Measurements from ENCODE around the gene ADAMTSL5. TPM values are rescaled to one million over a fixed set of nuclear protein-coding genes. Genes with fewer than 3 reads are reported as not detected.
A peak's percentile ranks its signal among the peaks of the same experiment; 100 is the strongest.

ADAMTSL5 gene, protein sequence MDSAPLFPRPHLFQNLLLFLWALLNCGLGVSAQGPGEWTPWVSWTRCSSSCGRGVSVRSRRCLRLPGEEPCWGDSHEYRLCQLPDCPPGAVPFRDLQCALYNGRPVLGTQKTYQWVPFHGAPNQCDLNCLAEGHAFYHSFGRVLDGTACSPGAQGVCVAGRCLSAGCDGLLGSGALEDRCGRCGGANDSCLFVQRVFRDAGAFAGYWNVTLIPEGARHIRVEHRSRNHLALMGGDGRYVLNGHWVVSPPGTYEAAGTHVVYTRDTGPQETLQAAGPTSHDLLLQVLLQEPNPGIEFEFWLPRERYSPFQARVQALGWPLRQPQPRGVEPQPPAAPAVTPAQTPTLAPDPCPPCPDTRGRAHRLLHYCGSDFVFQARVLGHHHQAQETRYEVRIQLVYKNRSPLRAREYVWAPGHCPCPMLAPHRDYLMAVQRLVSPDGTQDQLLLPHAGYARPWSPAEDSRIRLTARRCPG
- total RNA-seq (2021): 0.59 and 0.86 TPM in 2 replicates
- Bru-seq, nascent RNA: percentile 9 among the genes with signal in this experiment
- BruChase-seq, experiment 1, labeled RNA remaining after a 2-hour chase: percentile 9 among the genes with signal in this experiment
- BruChase-seq, experiment 2, labeled RNA remaining after a 6-hour chase: percentile 9 among the genes with signal in this experiment
- long read RNA-seq: 0 reads

DNA sequence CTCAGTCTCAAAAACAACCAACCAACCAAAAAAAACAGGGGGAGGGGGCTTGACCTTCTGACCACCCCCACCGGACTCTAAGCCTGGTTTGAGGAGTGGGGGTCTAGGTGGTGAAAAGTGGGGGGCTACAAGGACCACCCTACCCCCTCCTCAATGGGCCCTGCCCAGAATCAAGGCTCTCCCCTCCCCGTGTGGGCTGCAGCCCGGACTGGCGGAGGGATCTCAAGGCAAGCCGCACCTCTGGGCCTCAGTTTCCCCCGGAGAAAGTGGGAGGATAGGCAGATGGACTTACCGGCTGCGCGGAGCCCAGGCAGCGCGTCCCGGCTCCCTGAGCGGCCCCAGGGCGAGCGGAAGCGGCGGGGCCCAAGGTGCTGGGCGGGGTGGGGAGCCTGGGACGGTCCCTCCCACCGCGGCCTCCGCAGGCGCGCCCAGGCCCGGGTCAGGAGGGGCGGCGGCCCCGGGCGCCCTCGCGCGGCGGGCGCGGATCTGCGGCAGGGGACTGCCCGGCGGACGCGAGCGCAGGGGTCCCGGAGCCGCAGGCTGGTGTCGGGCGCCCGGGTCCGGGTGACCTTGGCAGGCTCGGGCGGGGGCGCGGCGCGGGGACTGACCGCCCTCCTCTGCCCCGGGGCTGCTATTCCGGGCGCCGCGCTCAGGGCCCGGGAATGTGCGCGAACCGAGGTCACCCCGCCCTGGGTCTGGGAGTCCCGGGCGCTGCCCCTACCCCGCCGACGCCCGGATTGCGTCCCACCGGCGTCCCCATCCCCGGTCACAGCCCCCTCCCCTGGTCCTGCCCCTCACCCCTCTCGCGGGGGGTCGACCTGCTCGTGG, at the start of gene ADAMTSL5:
ADAMTSL5 (minus strand) TSS at position 349 of the 828 bp plus-strand sequence. CDS start 2,076 bp downstream, outside the sequence.
- H3K9me3 ChIP-seq (ENCODE audit: low read depth, low read length, poor library complexity, severe bottlenecking): no peaks in the 10 kb centered on the region
- BruUV-seq (replicated peaks): no TSS peak
- DNase-seq (ENCODE audit: low spot score): no peak
- peaks cover 9% of the 10 kb centered on the region for H3K4me1 ChIP-seq (ENCODE audit: insufficient read depth, low read length, poor library complexity, severe bottlenecking)
- ChIA-PET POLR2A (ENCODE audit: low non-redundant PET) (no interaction called here), CTCF (no interaction called here)
- intact Hi-C loops (cut with micrococcal nuclease; ENCODE audit: unreplicated experiment): no loop called here
- H3K27ac ChIP-seq (ENCODE audit: low read depth, low read length, poor library complexity, severe bottlenecking): no peak within 1 kb of the TSS
- H3K36me3 ChIP-seq (ENCODE audit: insufficient read depth, low read length, poor library complexity, severe bottlenecking): no peaks in the 10 kb centered on the region
- H3K27me3 ChIP-seq (replicated peaks; ENCODE audit: insufficient read depth, low read depth, low read length, poor library complexity): no peaks in the 10 kb centered on the region
- TF ChIP-seq EZH2 (IDR thresholded peaks at IDR 0.05; ENCODE audit: borderline replicate concordance, low read depth, low read length, poor library complexity, severe bottlenecking): no peak
- TF ChIP-seq, protein P1, sequence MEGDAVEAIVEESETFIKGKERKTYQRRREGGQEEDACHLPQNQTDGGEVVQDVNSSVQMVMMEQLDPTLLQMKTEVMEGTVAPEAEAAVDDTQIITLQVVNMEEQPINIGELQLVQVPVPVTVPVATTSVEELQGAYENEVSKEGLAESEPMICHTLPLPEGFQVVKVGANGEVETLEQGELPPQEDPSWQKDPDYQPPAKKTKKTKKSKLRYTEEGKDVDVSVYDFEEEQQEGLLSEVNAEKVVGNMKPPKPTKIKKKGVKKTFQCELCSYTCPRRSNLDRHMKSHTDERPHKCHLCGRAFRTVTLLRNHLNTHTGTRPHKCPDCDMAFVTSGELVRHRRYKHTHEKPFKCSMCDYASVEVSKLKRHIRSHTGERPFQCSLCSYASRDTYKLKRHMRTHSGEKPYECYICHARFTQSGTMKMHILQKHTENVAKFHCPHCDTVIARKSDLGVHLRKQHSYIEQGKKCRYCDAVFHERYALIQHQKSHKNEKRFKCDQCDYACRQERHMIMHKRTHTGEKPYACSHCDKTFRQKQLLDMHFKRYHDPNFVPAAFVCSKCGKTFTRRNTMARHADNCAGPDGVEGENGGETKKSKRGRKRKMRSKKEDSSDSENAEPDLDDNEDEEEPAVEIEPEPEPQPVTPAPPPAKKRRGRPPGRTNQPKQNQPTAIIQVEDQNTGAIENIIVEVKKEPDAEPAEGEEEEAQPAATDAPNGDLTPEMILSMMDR (conservative IDR thresholded peaks at IDR 0.05; ENCODE audit: low read depth, low read length): no peak
- H3K4me3 ChIP-seq (ENCODE audit: low read depth, low read length, poor library complexity, severe bottlenecking): peak within 1 kb of the TSS; percentile 39

DNA sequence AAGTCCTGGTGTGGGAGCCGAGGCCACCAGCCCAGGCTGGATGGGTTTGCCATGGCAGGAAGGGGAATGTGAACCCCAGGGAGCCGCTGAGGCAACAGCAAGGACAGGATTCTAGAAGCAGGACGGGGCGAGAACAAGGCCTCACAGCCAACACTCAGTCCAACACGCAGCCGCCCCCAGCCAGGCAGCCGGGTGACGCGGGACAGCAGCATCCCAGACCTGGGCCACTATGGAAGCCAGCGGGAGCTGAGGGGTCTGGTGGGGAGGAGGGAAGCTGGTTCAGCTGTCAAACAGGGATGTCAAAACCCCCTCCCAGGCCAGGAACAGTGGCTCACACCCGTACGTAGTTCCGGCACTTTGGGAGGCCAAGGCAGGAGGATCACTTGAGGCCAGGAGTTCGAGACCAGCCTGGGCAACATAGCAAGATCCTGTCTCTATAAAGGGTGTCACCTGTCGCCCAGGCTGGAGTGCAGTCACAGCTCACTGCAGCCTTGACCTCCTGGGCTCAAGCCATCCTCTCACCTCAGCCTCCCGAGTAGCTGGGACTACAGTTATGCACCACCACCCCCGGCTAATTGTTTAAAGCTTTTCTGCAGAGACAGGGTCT, 48.5 kb upstream of the ADAMTSL5 start:
- no peak for TF ChIP-seq EZH2 (IDR thresholded peaks at IDR 0.05; ENCODE audit: borderline replicate concordance, low read depth, low read length, poor library complexity, severe bottlenecking)
- TF ChIP-seq, protein P1 (conservative IDR thresholded peaks at IDR 0.05; ENCODE audit: low read depth, low read length): no peak
- Histone ChIP-seq H3K4me3 (ENCODE audit: low read depth, low read length, poor library complexity, severe bottlenecking) (no peak overlapping the region), H3K36me3 (ENCODE audit: insufficient read depth, low read length, poor library complexity, severe bottlenecking) (peaks cover 11% of the 10 kb centered on the region), H3K9me3 (ENCODE audit: low read depth, low read length, poor library complexity, severe bottlenecking) (no peaks in the 10 kb centered on the region), H3K4me1 (ENCODE audit: insufficient read depth, low read length, poor library complexity, severe bottlenecking) (peaks cover 7% of the 10 kb centered on the region), H3K27me3 (replicated peaks; ENCODE audit: insufficient read depth, low read depth, low read length, poor library complexity) (no peaks in the 10 kb centered on the region), H3K27ac (ENCODE audit: low read depth, low read length, poor library complexity, severe bottlenecking) (no peak overlapping the region)
- no TSS peak for BruUV-seq (replicated peaks)
- ChIA-PET POLR2A (ENCODE audit: low non-redundant PET) (no interaction called here), CTCF (interaction anchor here (0.7 kb wide), 1 partner anchor 15 kb away, joined by 3 read pairs; no protein-coding TSS in a partner anchor)
- intact Hi-C loops (cut with micrococcal nuclease; ENCODE audit: unreplicated experiment): no loop called here
- no peak for DNase-seq (ENCODE audit: low spot score)

DNA sequence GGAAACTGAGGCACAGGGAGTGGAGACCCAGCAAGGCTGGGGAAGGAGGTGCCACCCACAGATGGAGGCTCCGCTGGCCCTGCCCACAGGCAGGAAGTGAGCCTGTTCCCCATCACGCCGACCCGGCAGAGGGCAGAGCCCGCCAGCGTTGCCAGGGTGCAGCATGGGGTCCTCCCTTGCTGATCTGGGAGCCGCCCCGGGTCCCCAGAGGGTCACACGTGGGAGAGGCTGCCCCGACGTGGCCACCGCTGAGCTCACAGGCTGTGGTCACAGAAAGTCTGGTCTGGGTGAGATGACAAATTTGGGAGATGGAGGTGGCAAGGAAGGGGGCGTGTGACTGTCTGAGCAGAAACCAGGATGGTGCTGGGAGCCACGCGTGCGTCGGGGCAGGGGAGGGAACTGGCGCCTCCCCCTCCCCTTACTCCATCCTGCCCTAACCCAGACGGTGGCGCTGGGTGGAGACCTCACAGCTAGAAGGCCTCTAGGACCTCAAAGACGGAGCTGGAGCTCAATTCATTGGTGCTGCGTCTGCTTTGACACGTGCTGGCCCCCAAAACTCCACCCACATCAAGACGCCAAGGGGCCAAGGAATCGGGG, 47.6 kb upstream of the ADAMTSL5 start:
- BruUV-seq (replicated peaks): no TSS peak
- DNase-seq (ENCODE audit: low spot score): no peak
- H3K36me3 ChIP-seq (ENCODE audit: insufficient read depth, low read length, poor library complexity, severe bottlenecking): peaks cover 12% of the 10 kb centered on the region
- TF ChIP-seq, protein P1 (conservative IDR thresholded peaks at IDR 0.05; ENCODE audit: low read depth, low read length): no peak
- H3K27ac ChIP-seq (ENCODE audit: low read depth, low read length, poor library complexity, severe bottlenecking): no peak overlapping the region
- H3K27me3 ChIP-seq (replicated peaks; ENCODE audit: insufficient read depth, low read depth, low read length, poor library complexity): no peaks in the 10 kb centered on the region
- H3K9me3 ChIP-seq (ENCODE audit: low read depth, low read length, poor library complexity, severe bottlenecking): no peaks in the 10 kb centered on the region
- POLR2A ChIA-PET (ENCODE audit: low non-redundant PET): interaction anchor here (0.7 kb wide), 1 partner anchor 26 kb away, joined by 4 read pairs; no protein-coding TSS in a partner anchor
- CTCF ChIA-PET: no interaction called here
- intact Hi-C loops (cut with micrococcal nuclease; ENCODE audit: unreplicated experiment): no loop called here
- no peak overlapping the region for H3K4me3 ChIP-seq (ENCODE audit: low read depth, low read length, poor library complexity, severe bottlenecking)
- no peaks in the 10 kb centered on the region for H3K4me1 ChIP-seq (ENCODE audit: insufficient read depth, low read length, poor library complexity, severe bottlenecking)

All from A673 (cell line).